Measurements from ENCODE around the gene CXCL13. TPM values are rescaled to one million over a fixed set of nuclear protein-coding genes. Genes with fewer than 3 reads are reported as not detected.
"Not testable (repeated sequence)": the region's sequence is repeated elsewhere in the genome, so short reads cannot be mapped to it uniquely, and the experiment has no call there.

Gene CXCL13
- under 1 TPM; 0.44 to 0.62 TPM for total RNA-seq

- intact Hi-C loops (cut with micrococcal nuclease) = no loop called here
- H3K27me3 Mint-ChIP-seq (ENCODE audit: low read depth) = no peaks in the 10 kb centered on the region
- no peak for DNase-seq
- no peaks in the 10 kb centered on the region for H3K36me3 Mint-ChIP-seq (ENCODE audit: low read depth)
- peaks cover 9% of the 10 kb centered on the region for H3K4me1 Mint-ChIP-seq (ENCODE audit: low read depth)
- H3K4me3 Mint-ChIP-seq = no peak within 1 kb of the TSS
- no peaks in the 10 kb centered on the region for H3K9me3 Mint-ChIP-seq
- CTCF ChIA-PET = interaction anchor here (0.6 to 13.2 kb wide), 3 partner anchors 14 to 256 kb away, joined by 3 to 253 read pairs (median 5); no protein-coding TSS in a partner anchor
- no peak within 1 kb of the TSS for H3K27ac Mint-ChIP-seq
Observed at GRCh38 chr4:77605210-77605902, at the start of gene CXCL13. CXCL13 (plus strand) TSS chr4:77605820; CDS start chr4:77605866, 46 bp downstream.

DNA sequence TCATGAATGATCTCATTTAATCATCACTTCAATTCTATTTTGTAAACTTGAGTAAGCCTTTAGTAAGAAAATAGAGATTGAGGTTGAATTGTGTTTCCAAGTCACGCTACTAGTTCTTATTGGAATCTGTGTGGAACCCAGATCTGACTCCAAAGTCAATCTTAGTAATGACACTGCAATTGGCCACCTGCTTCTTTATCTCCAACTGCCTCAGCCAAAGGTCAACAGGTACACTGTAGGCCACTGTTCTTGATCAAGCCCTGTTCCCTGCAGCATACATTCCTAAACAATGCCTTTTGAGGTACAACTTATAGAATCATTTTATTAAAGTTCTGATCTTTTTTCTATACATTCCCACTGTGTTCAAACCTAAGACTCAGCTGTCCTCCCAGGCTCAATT is 45.5 kb upstream of the CXCL13 start:
- Mint-ChIP-seq H3K36me3 (ENCODE audit: low read depth) (no peaks in the 10 kb centered on the region), H3K4me1 (ENCODE audit: low read depth) (no peaks in the 10 kb centered on the region), H3K9me3 (peaks cover 4% of the 10 kb centered on the region), H3K27me3 (ENCODE audit: low read depth) (peaks cover 20% of the 10 kb centered on the region), H3K27ac (no peak overlapping the region), H3K4me3 (no peak overlapping the region)
- intact Hi-C loops (cut with micrococcal nuclease) = no loop called here
- CTCF ChIA-PET = interaction anchor here (0.7 to 1.4 kb wide), 3 partner anchors 35 to 95 kb away, joined by 3 to 7 read pairs (median 4); no protein-coding TSS in a partner anchor
- DNase-seq = no peak

GRCh38 chr4:77561720-77562119 is 43.9 kb upstream of the CXCL13 start:
- H3K9me3 Mint-ChIP-seq; H3K36me3 Mint-ChIP-seq (ENCODE audit: low read depth); CTCF ChIA-PET; H3K27ac Mint-ChIP-seq; H3K4me1 Mint-ChIP-seq (ENCODE audit: low read depth); DNase-seq; H3K4me3 Mint-ChIP-seq; intact Hi-C loops (cut with micrococcal nuclease): not testable (repeated sequence)
- H3K27me3 Mint-ChIP-seq (ENCODE audit: low read depth) = peaks cover 18% of the 10 kb centered on the region

DNA sequence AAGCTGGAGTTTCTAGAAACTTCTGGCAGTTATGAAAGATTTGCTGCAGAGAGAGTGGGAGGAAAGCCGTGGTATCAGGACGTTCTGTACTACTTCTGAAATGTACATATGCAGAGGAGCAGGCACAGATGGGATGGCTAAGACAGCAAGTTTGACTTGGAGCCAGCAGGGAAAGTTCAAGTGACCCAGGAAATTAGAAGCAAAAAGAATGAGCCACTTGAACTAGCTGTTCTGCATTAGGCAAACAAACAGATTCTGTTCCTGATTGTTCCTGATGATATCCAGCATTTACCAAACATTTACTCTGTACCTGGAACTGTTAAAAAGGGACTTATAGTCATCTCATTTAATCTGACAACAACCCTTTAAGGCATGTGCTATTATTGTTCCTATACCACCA is 41.4 kb upstream of the CXCL13 start:
- H3K27me3 Mint-ChIP-seq (ENCODE audit: low read depth) = peaks cover 40% of the 10 kb centered on the region
- no peak for DNase-seq
- no peak overlapping the region for H3K4me3 Mint-ChIP-seq
- CTCF ChIA-PET = interaction anchor here (1.4 kb wide), 1 partner anchor 37 kb away, joined by 7 read pairs; no protein-coding TSS in a partner anchor
- no peaks in the 10 kb centered on the region for H3K36me3 Mint-ChIP-seq (ENCODE audit: low read depth)
- intact Hi-C loops (cut with micrococcal nuclease) = no loop called here
- H3K27ac Mint-ChIP-seq = no peak overlapping the region
- peaks cover 1% of the 10 kb centered on the region for H3K9me3 Mint-ChIP-seq
- H3K4me1 Mint-ChIP-seq (ENCODE audit: low read depth) = no peaks in the 10 kb centered on the region

DNA sequence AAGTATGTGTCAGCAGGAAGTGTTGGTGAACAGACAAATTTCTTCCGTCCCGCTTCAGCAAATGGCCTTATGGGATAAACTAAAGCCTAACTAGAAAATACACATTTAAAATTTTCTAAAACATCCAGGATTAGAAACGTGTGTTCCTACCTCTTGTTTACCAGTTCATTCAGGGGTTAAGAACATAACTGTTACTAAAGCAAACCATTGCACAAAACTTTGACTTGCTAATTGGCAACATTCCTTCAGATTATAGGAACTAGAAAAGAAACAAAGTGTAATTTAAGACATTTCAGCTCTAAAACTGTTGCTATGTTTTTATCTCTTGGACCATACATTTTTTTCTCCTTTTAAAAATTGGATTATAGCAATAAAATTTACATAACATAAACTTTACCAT is 39.5 kb upstream of the CXCL13 start:
- intact Hi-C loops (cut with micrococcal nuclease) = no loop called here
- H3K9me3 Mint-ChIP-seq = peaks cover 10% of the 10 kb centered on the region
- no peaks in the 10 kb centered on the region for H3K4me1 Mint-ChIP-seq (ENCODE audit: low read depth)
- no peaks in the 10 kb centered on the region for H3K36me3 Mint-ChIP-seq (ENCODE audit: low read depth)
- H3K4me3 Mint-ChIP-seq = no peak overlapping the region
- H3K27ac Mint-ChIP-seq = no peak overlapping the region
- CTCF ChIA-PET = no interaction called here
- DNase-seq = no peak
- H3K27me3 Mint-ChIP-seq (ENCODE audit: low read depth) = peaks cover 46% of the 10 kb centered on the region

- peaks cover 10% of the 10 kb centered on the region for H3K9me3 Mint-ChIP-seq
- no peaks in the 10 kb centered on the region for H3K36me3 Mint-ChIP-seq (ENCODE audit: low read depth)
- no peaks in the 10 kb centered on the region for H3K4me1 Mint-ChIP-seq (ENCODE audit: low read depth)
- H3K27me3 Mint-ChIP-seq (ENCODE audit: low read depth) = peaks cover 52% of the 10 kb centered on the region
- no peak overlapping the region for H3K4me3 Mint-ChIP-seq
- no peak overlapping the region for H3K27ac Mint-ChIP-seq
- DNase-seq = no peak
- CTCF ChIA-PET = no interaction called here
- intact Hi-C loops (cut with micrococcal nuclease) = no loop called here
Observed at GRCh38 chr4:77567549-77567948, 38.1 kb upstream of the CXCL13 start.

GRCh38 chr4:77570508-77571214 is 35.0 kb upstream of the CXCL13 start:
- CTCF ChIA-PET = interaction anchor here (0.6 to 1.1 kb wide), 3 partner anchors 30 to 606 kb away, joined by 3 to 4 read pairs (median 3); no protein-coding TSS in a partner anchor
- Mint-ChIP-seq H3K9me3 (peaks cover 14% of the 10 kb centered on the region), H3K27me3 (ENCODE audit: low read depth) (peaks cover 45% of the 10 kb centered on the region)
- H3K27ac Mint-ChIP-seq; H3K4me1 Mint-ChIP-seq (ENCODE audit: low read depth); H3K36me3 Mint-ChIP-seq (ENCODE audit: low read depth); DNase-seq; H3K4me3 Mint-ChIP-seq; intact Hi-C loops (cut with micrococcal nuclease): not testable (repeated sequence)

GRCh38 chr4:77576351-77576750 is 29.3 kb upstream of the CXCL13 start:
- H3K27me3 Mint-ChIP-seq (ENCODE audit: low read depth) = peaks cover 36% of the 10 kb centered on the region
- no peak overlapping the region for H3K4me3 Mint-ChIP-seq
- H3K9me3 Mint-ChIP-seq = peaks cover 4% of the 10 kb centered on the region
- no peak for DNase-seq
- no peak overlapping the region for H3K27ac Mint-ChIP-seq
- H3K4me1 Mint-ChIP-seq (ENCODE audit: low read depth) = peaks cover 8% of the 10 kb centered on the region
- CTCF ChIA-PET = interaction anchor here (0.9 to 2.2 kb wide), 5 partner anchors 12 to 54 kb away, joined by 3 to 8 read pairs (median 5); no protein-coding TSS in a partner anchor
- intact Hi-C loops (cut with micrococcal nuclease) = no loop called here
- no peaks in the 10 kb centered on the region for H3K36me3 Mint-ChIP-seq (ENCODE audit: low read depth)

- Mint-ChIP-seq H3K27ac (no peak overlapping the region), H3K4me1 (ENCODE audit: low read depth) (peaks cover 21% of the 10 kb centered on the region), H3K27me3 (ENCODE audit: low read depth) (peaks cover 31% of the 10 kb centered on the region), H3K4me3 (no peak overlapping the region), H3K36me3 (ENCODE audit: low read depth) (no peaks in the 10 kb centered on the region), H3K9me3 (no peaks in the 10 kb centered on the region)
- CTCF ChIA-PET = interaction anchor here (0.7 to 2.2 kb wide), 5 partner anchors 8 to 113 kb away, joined by 3 to 9 read pairs (median 5); no protein-coding TSS in a partner anchor
- intact Hi-C loops (cut with micrococcal nuclease) = no loop called here
- no peak for DNase-seq
Observed at GRCh38 chr4:77578145-77578544, 27.5 kb upstream of the CXCL13 start.

GRCh38 chr4:77579406-77580076 is 26.1 kb upstream of the CXCL13 start:
- CTCF ChIA-PET = interaction anchor here (0.7 to 2.2 kb wide), 10 partner anchors 9 to 41 kb away, joined by 3 to 9 read pairs (median 4); no protein-coding TSS in a partner anchor
- Mint-ChIP-seq H3K9me3 (no peaks in the 10 kb centered on the region), H3K4me3 (no peak overlapping the region), H3K27ac (no peak overlapping the region), H3K27me3 (ENCODE audit: low read depth) (peaks cover 37% of the 10 kb centered on the region), H3K36me3 (ENCODE audit: low read depth) (no peaks in the 10 kb centered on the region), H3K4me1 (ENCODE audit: low read depth) (peaks cover 25% of the 10 kb centered on the region)
- intact Hi-C loops (cut with micrococcal nuclease) = loop anchor here (10.0 kb wide), 1 partner anchor 965 kb away; no protein-coding TSS in a partner anchor
- no peak for DNase-seq

DNA sequence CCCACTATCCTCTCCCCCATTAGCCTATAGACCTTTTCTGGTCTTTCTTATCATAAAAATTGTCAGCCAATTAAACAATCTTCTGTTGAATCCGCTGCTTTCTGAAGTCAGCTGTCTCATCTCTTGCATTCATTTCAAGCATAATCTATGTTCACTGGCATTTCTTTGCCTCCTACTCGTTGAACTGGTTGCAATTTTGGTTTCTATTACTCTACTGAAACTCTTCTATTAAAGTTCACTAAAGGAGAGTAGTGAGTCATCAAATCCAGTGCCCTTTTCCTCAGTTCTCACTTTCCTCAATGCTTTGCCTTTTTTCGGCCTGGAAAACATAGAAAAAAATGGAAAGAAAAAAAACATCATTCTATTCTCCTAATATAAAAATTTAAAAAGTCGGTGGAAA is 23.9 kb upstream of the CXCL13 start:
- no peaks in the 10 kb centered on the region for H3K36me3 Mint-ChIP-seq (ENCODE audit: low read depth)
- H3K9me3 Mint-ChIP-seq = no peaks in the 10 kb centered on the region
- DNase-seq = no peak
- H3K4me3 Mint-ChIP-seq = no peak overlapping the region
- peak overlapping the region; percentile 80 for H3K27ac Mint-ChIP-seq
- intact Hi-C loops (cut with micrococcal nuclease) = loop anchor here (1.0 to 10.0 kb wide), 3 partner anchors 12 to 963 kb away; no protein-coding TSS in a partner anchor
- H3K27me3 Mint-ChIP-seq (ENCODE audit: low read depth) = peaks cover 33% of the 10 kb centered on the region
- CTCF ChIA-PET = interaction anchor here (0.6 kb wide), 2 partner anchors 45 to 293 kb away, joined by 3 to 5 read pairs; no protein-coding TSS in a partner anchor
- H3K4me1 Mint-ChIP-seq (ENCODE audit: low read depth) = peaks cover 33% of the 10 kb centered on the region

- no peak for DNase-seq
- intact Hi-C loops (cut with micrococcal nuclease) = loop anchor here (10.0 kb wide), 1 partner anchor 963 kb away; no protein-coding TSS in a partner anchor
- CTCF ChIA-PET = interaction anchor here (0.6 to 1.3 kb wide), 3 partner anchors 14 to 293 kb away, joined by 3 to 5 read pairs (median 4); no protein-coding TSS in a partner anchor
- peaks cover 36% of the 10 kb centered on the region for H3K4me1 Mint-ChIP-seq (ENCODE audit: low read depth)
- no peak overlapping the region for H3K4me3 Mint-ChIP-seq
- peaks cover 33% of the 10 kb centered on the region for H3K27me3 Mint-ChIP-seq (ENCODE audit: low read depth)
- H3K27ac Mint-ChIP-seq = no peak overlapping the region
- H3K9me3 Mint-ChIP-seq = no peaks in the 10 kb centered on the region
- no peaks in the 10 kb centered on the region for H3K36me3 Mint-ChIP-seq (ENCODE audit: low read depth)
Observed at GRCh38 chr4:77582156-77582555, 23.5 kb upstream of the CXCL13 start.
